IMR-90 (cell line): ENCODE measurements around the gene TMEFF1. TPM values are rescaled to one million over a fixed set of nuclear protein-coding genes. Genes with fewer than 3 reads are reported as not detected.

Source experiments
- ATAC-seq: fragments of 200-7000 bp; cut with Tn5 transposase; 2 replicates; pipeline ENCODE4 v1.9.1; 2020; ENCODE audit warnings: low read depth, mild to moderate bottlenecking, moderate library complexity
- BruUV-seq: library from RNA; stranded (reverse); fragments of 400-500 nt; replicated peaks from 2 replicates; lab custom pipeline; 2021; lab: Mats Ljungman, UMichigan
- CTCF ChIA-PET: fragments of 300-600 bp; formaldehyde crosslinking; extraction: SDS; loops from one replicate; lab custom pipeline; 2021; ENCODE audit warnings: antibody characterized with exemption; lab: Yijun Ruan, JAX
- POLR2A ChIA-PET: fragments of 300-600 bp; sonication (Branson Sonifier 250); formaldehyde crosslinking; loops from one replicate; lab custom pipeline; 2022; ENCODE audit warnings: antibody characterized with exemption; ENCODE audit not compliant: unreplicated experiment; lab: Charles Lee
- DNase-seq: peaks from one replicate; pipeline ENCODE4 v3.0.0; 2013
- H2AFZ ChIP-seq: replicated peaks from 2 replicates; pipeline ENCODE3; 2013; ENCODE audit warnings: low read length, mild to moderate bottlenecking; ENCODE audit not compliant: poor library complexity
- H2AK5ac ChIP-seq: 2 replicates; pipeline ENCODE4 v1.6.1; 2013; ENCODE audit warnings: low read depth, low read length, inconsistent platforms
- H2AK9ac ChIP-seq: replicated peaks from 2 replicates; pipeline ENCODE3; 2013; ENCODE audit warnings: mild to moderate bottlenecking, low read depth, low read length, moderate library complexity; ENCODE audit not compliant: poor library complexity
- H2BK120ac ChIP-seq: 2 replicates; pipeline ENCODE4 v1.6.1; 2013; ENCODE audit warnings: low read depth, low read length, inconsistent platforms
- H2BK15ac ChIP-seq: 3 replicates; pipeline ENCODE4 v1.6.1; 2013; ENCODE audit warnings: low read depth, low read length, inconsistent platforms
- H2BK20ac ChIP-seq: 2 replicates; pipeline ENCODE4 v1.6.1; 2013; ENCODE audit warnings: low read depth, mild to moderate bottlenecking, inconsistent platforms, low read length, moderate library complexity
- H2BK5ac ChIP-seq: 2 replicates; pipeline ENCODE4 v1.6.1; 2013; ENCODE audit warnings: mild to moderate bottlenecking, low read depth, low read length, inconsistent platforms; ENCODE audit not compliant: poor library complexity, severe bottlenecking
- H3K14ac ChIP-seq: replicated peaks from 2 replicates; pipeline ENCODE4 v1.6.1; 2013; ENCODE audit warnings: low read depth, low read length, inconsistent platforms
- H3K18ac ChIP-seq: 2 replicates; pipeline ENCODE4 v1.6.1; 2013; ENCODE audit warnings: low read depth, low read length, control low read depth
- H3K23ac ChIP-seq: 2 replicates; pipeline ENCODE4 v1.6.1; 2013; ENCODE audit warnings: low read depth, low read length, inconsistent platforms
- H3K27ac ChIP-seq: 2 replicates; pipeline ENCODE4 v1.5.1; 2013; ENCODE audit warnings: mild to moderate bottlenecking, control low read depth, low read length; ENCODE audit not compliant: insufficient read depth
- H3K27me3 ChIP-seq: 2 replicates; pipeline ENCODE4 v1.6.1; 2013; ENCODE audit warnings: low read length; ENCODE audit not compliant: control insufficient read depth, insufficient read depth
- H3K36me3 ChIP-seq: 2 replicates; pipeline ENCODE4 v1.6.1; 2013; ENCODE audit warnings: low read length, mixed read lengths; ENCODE audit not compliant: control insufficient read depth, insufficient read depth
- H3K4ac ChIP-seq: 2 replicates; pipeline ENCODE4 v1.6.1; 2013; ENCODE audit warnings: low read depth, low read length, inconsistent platforms
- H3K4me1 ChIP-seq: 2 replicates; pipeline ENCODE4 v1.6.1; 2013; ENCODE audit warnings: low read length, mixed read lengths; ENCODE audit not compliant: control insufficient read depth, insufficient read depth
- H3K4me2 ChIP-seq: 2 replicates; pipeline ENCODE4 v1.6.1; 2013; ENCODE audit warnings: low read depth, mild to moderate bottlenecking, control low read depth, low read length, moderate library complexity
- H3K4me3 ChIP-seq: 2 replicates; pipeline ENCODE4 v1.5.1; 2013; ENCODE audit warnings: low read depth, mild to moderate bottlenecking, control low read depth, low read length, moderate library complexity; ENCODE audit not compliant: insufficient read depth
- H3K56ac ChIP-seq: 2 replicates; pipeline ENCODE4 v1.6.1; 2013; ENCODE audit warnings: low read length, inconsistent platforms; ENCODE audit not compliant: insufficient read depth; ENCODE audit errors: extremely low read depth
- H3K79me1 ChIP-seq, 2 experiments: 2 replicates each; pipeline ENCODE4 v1.6.1; 2013; ENCODE audit warnings: low read length in 2 of 2, inconsistent platforms in 1 of 2, low read depth in 1 of 2
- H3K9ac ChIP-seq: 2 replicates; pipeline ENCODE4 v1.6.1; 2013; ENCODE audit warnings: low read depth, low read length, control low read depth
- H3K9me1 ChIP-seq: 2 replicates; pipeline ENCODE4 v1.6.1; 2013; ENCODE audit warnings: low read length, inconsistent platforms; ENCODE audit not compliant: insufficient read depth
- H3K9me3 ChIP-seq: 2 replicates; pipeline ENCODE4 v1.6.1; 2013; ENCODE audit warnings: low read length; ENCODE audit not compliant: control insufficient read depth, insufficient read depth
- H4K20me1 ChIP-seq: 2 replicates; pipeline ENCODE4 v1.6.1; 2013; ENCODE audit warnings: low read length, inconsistent platforms; ENCODE audit not compliant: insufficient read depth
- H4K5ac ChIP-seq: 2 replicates; pipeline ENCODE4 v1.6.1; 2013; ENCODE audit warnings: mild to moderate bottlenecking, low read depth, low read length, control low read depth
- H4K8ac ChIP-seq, 2 experiments: 2 replicates each; pipeline ENCODE4 v1.6.1; 2013; ENCODE audit warnings: low read depth in 2 of 2, low read length in 2 of 2, control low read depth in 1 of 2, inconsistent platforms in 1 of 2
- H4K91ac ChIP-seq: 2 replicates; pipeline ENCODE4 v1.6.1; 2013; ENCODE audit warnings: low read depth, low read length, inconsistent platforms; ENCODE audit not compliant: insufficient read depth
- BHLHE40 ChIP-seq: fragments of 150-350 bp; IDR thresholded peaks from 2 replicates; pipeline ENCODE4 v1.6.1; 2016; ENCODE audit warnings: mild to moderate bottlenecking, low read depth, low read length
- FOS ChIP-seq: fragments of 150-350 bp; IDR thresholded peaks from 2 replicates; pipeline ENCODE4 v1.6.1; 2016; ENCODE audit warnings: low read depth, low read length
- MAZ ChIP-seq: IDR thresholded peaks from 2 replicates; pipeline ENCODE4 v1.6.1; 2012; ENCODE audit warnings: low read depth, mild to moderate bottlenecking, low read length, improper control_type of control experiment, moderate library complexity, borderline replicate concordance
- POLR2A ChIP-seq: IDR thresholded peaks from 2 replicates; pipeline ENCODE4 v1.6.1; 2012; ENCODE audit warnings: mild to moderate bottlenecking, low read depth, low read length
- RAD21 ChIP-seq: IDR thresholded peaks from 2 replicates; pipeline ENCODE4 v1.6.1; 2012; ENCODE audit warnings: low read length, improper control_type of control experiment
- RFX5 ChIP-seq: IDR thresholded peaks from 2 replicates; pipeline ENCODE4 v1.8.0; 2012; ENCODE audit warnings: low read depth, mild to moderate bottlenecking, low read length, moderate library complexity
- WGBS, 2 experiments: methylation state at CpG; one replicate each; pipeline versions ENCODE4 v1.1.5 to v1.1.7; 2013; ENCODE audit warnings: missing lambda C conversion rate in 2 of 2; ENCODE audit not compliant: insufficient read length in 1 of 2; ENCODE audit errors: extremely low coverage in 2 of 2; 5-methylcytosine and 5-hydroxymethylcytosine counted together
- dilution Hi-C: fragments of 300-500 bp; cut with HindIII; formaldehyde crosslinking; loops from one replicate; pipeline ENCODE4 v1.14.3; 2018; ENCODE audit warnings: low sequenced_read_pairs; ENCODE audit not compliant: unreplicated experiment
- in situ Hi-C: fragments of 300-500 bp; cut with MboI; formaldehyde crosslinking; loops from 3 replicates; pipeline ENCODE4 v1.14.3; 2019; ENCODE audit warnings: low sequenced_read_pairs, inconsistent platforms, mixed read lengths
- intact Hi-C: fragments of 100-400 bp; cut with micrococcal nuclease; formaldehyde crosslinking; loops from 2 replicates; pipeline ENCODE4 v1.10.0; 2022
- polyA plus RNA-seq, 3 experiments: library from polyadenylated mRNA; depleted of rRNA; stranded (reverse); fragments of >200 nt; gene quantifications; 2 replicates each; pipeline ENCODE4 v1.2.3, GENCODE V29; 2012; ENCODE audit warnings: low replicate concordance in 1 of 3
- total RNA-seq: library from RNA; depleted of rRNA; stranded (reverse); fragments of >200 nt; gene quantifications from 2 replicates; pipeline ENCODE4 v1.2.3, GENCODE V29; 2012
- TF ChIP-seq, protein P1 (sequence below): fragments of 150-350 bp; IDR thresholded peaks from 2 replicates; pipeline ENCODE4 v1.6.1; 2016; ENCODE audit warnings: low read depth, mild to moderate bottlenecking, low read length, moderate library complexity, borderline replicate concordance

Gene TMEFF1
- total and polyA plus RNA-seq, 2 of the 4 experiments (the other 2 are of a cell fraction), result 0.62 to 0.90 TPM

- TF ChIP-seq RAD21, result no peak
- TF ChIP-seq FOS, result no peak
These were observed 2.0 kb downstream of the TMEFF1 start (continued) for GRCh38 chr9:100474924-100475276.

DNA sequence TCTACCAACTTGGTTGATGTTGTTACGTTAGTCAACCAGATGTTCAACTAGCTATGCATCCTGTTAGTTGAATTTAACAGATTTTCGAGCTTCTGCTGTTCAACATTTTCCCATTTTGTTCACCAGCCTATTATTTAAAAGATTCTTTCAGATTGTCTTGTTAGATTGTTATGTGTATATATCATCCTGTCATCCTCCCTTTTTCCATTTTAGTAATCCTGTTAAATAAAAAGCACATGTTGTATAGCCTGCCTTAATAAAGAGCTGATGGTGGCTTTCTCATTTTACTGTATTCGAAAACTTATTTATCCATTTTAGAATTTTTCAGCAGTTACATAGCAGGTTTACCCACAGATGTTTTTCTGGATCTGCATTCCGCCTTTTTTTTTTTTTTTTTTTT lies 4.3 kb downstream of the TMEFF1 start:
- Histone ChIP-seq H3K4me2 (no peak overlapping the region), H3K4ac (no peak overlapping the region), H3K56ac (no peak overlapping the region), H4K20me1 (peaks cover 3% of the 10 kb centered on the region; the same call in 1 of the 2 replicates), H3K27ac (no peak overlapping the region), H2AFZ (no peak overlapping the region), H2BK5ac (no peak overlapping the region), H4K91ac (no peak overlapping the region), H3K18ac (no peak overlapping the region), H3K23ac (no peak overlapping the region), H4K5ac (no peak overlapping the region), H2BK15ac (no peak overlapping the region), H3K9me1 (0 out of 2 replicates have a peak, but pooled peaks cover 2% of the 10 kb centered on the region), H3K14ac (no peak overlapping the region), H3K9me3 (no peaks in the 10 kb centered on the region), H3K36me3 (no peaks in the 10 kb centered on the region), H3K4me1 (no peaks in the 10 kb centered on the region), H2AK9ac (no peak overlapping the region), H2BK20ac (no peak overlapping the region), H3K4me3 (no peak overlapping the region), H3K79me1 (peaks cover 13 to 27% of the 10 kb centered on the region in 2 experiments), H2BK120ac (no peak overlapping the region), H2AK5ac (no peak overlapping the region), H3K9ac (no peak overlapping the region), H3K27me3 (no peaks in the 10 kb centered on the region), H4K8ac (no peak overlapping the region)
- dilution Hi-C loops, result no loop called here
- in situ Hi-C loops, result no loop called here
- ChIA-PET CTCF (no interaction called here), POLR2A (interaction anchor here (0.7 kb wide), 1 partner anchor 13 kb away, joined by 10 read pairs; no protein-coding TSS in a partner anchor)
- WGBS, 2 experiments, result 100% methylated on average over 1 of the region's 4 CpGs; no CpG with 5 or more reads in 1 of the 2 experiments
- no peak for TF ChIP-seq RFX5
- TF ChIP-seq MAZ, result no peak
- TF ChIP-seq POLR2A, result no peak
- no peak for TF ChIP-seq BHLHE40
- TF ChIP-seq, protein P1, sequence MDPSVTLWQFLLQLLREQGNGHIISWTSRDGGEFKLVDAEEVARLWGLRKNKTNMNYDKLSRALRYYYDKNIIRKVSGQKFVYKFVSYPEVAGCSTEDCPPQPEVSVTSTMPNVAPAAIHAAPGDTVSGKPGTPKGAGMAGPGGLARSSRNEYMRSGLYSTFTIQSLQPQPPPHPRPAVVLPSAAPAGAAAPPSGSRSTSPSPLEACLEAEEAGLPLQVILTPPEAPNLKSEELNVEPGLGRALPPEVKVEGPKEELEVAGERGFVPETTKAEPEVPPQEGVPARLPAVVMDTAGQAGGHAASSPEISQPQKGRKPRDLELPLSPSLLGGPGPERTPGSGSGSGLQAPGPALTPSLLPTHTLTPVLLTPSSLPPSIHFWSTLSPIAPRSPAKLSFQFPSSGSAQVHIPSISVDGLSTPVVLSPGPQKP, result no peak
- no peak for ATAC-seq
- no TSS peak for BruUV-seq
- intact Hi-C loops, result no loop called here
- DNase-seq, result no peak
